ENCODE results near the gene SACM1L. TPM values are rescaled to one million over a fixed set of nuclear protein-coding genes. Genes with fewer than 3 reads are reported as not detected.

The SACM1L gene
- total and polyA plus RNA-seq, 2 donors (not counting 3 experiments of a cell fraction or from before 2014, with no cell fraction given) = 11.9 to 39.9 TPM

GRCh38 chr3:45794660-45795059 lies 105.5 kb downstream of the SACM1L start:
- Histone ChIP-seq H3K27ac (ENCODE audit: insufficient read depth, low read depth, low read length) (no peak overlapping the region), H2AFZ (ENCODE audit: low read depth, low read length) (no peak overlapping the region), H3K27me3 (ENCODE audit: control insufficient read depth in 2 of 2, insufficient read depth in 2 of 2, low read length in 2 of 2) (peaks cover 53 to 64% of the 10 kb centered on the region in 2 experiments), H3K4me2 (ENCODE audit: insufficient read depth, low read length) (no peak overlapping the region), H3K9ac (replicated peaks; ENCODE audit: extremely low read depth, insufficient read depth, low read length) (no peak overlapping the region), H3K79me2 (ENCODE audit: control insufficient read depth, insufficient read depth, low read length) (no peaks in the 10 kb centered on the region), H3K36me3 (ENCODE audit: control insufficient read depth in 2 of 2, extremely low read depth in 1 of 2, insufficient read depth in 2 of 2, low read length in 2 of 2) (no peaks in the 10 kb centered on the region), H4K20me1 (replicated peaks; ENCODE audit: control insufficient read depth, extremely low read depth, insufficient read depth, low read length) (no peaks in the 10 kb centered on the region), H3K4me3 (replicated peaks in 1 of 3; ENCODE audit: insufficient read depth in 1 of 3, low read depth in 1 of 3, low read length in 3 of 3) (no peak overlapping the region), H3K4me1 (ENCODE audit: control insufficient read depth, extremely low read depth, insufficient read depth, low read length) (peaks cover 8% of the 10 kb centered on the region), H3K9me1 (replicated peaks; ENCODE audit: control insufficient read depth, extremely low read depth, insufficient read depth, low read length) (no peaks in the 10 kb centered on the region), H3K9me3 (replicated peaks; ENCODE audit: control insufficient read depth, insufficient read depth, low read length) (no peaks in the 10 kb centered on the region)
- no peak for FAIRE-seq
- no peak for DNase-seq (ENCODE audit: low read depth, low spot score)
- TF ChIP-seq EZH2 (IDR thresholded peaks at IDR 0.05; ENCODE audit: borderline replicate concordance, low read depth, low read length, severe bottlenecking) = no peak
- TF ChIP-seq MYC (IDR thresholded peaks at IDR 0.05; ENCODE audit: low read depth, low read length) = no peak
- no peak for TF ChIP-seq MAX (IDR thresholded peaks at IDR 0.05; ENCODE audit: insufficient read depth, insufficient read length)
- intact Hi-C loops (cut with micrococcal nuclease) (no loop called here), dilution Hi-C loops (cut with MboI; ENCODE audit: extremely low pct_ligation_motif_present, low sequenced_read_pairs) (no loop called here)
- ChIA-PET POLR2A (no interaction called here), CTCF (no interaction called here)
- BruUV-seq (replicated peaks) = no TSS peak

Small RNA genes within 50 kb of the gene (small RNA-seq; reads per million reads assigned to genes)
- not detected for gene RN7SL145P (ENCODE audit: insufficient read depth, insufficient read length, low read depth, low replicate concordance)

Other genes with a start within 250 kb of the SACM1L start
- gene LIMD1, start 94.6 kb upstream of the SACM1L start, total RNA-seq = 33.3 and 39.5 TPM in 2 replicates
- 11.9 and 12.6 TPM in 2 replicates for gene LIMD1, start 94.6 kb upstream of the SACM1L start, polyA plus RNA-seq
- gene SLC6A20, start 107.1 kb downstream of the SACM1L start, total RNA-seq = not detected in 2 replicates
- not detected in 2 replicates for gene SLC6A20, start 107.1 kb downstream of the SACM1L start, polyA plus RNA-seq
- gene LZTFL1, start 152.7 kb downstream of the SACM1L start, total RNA-seq = 15.1 and 18.2 TPM in 2 replicates
- gene LZTFL1, start 152.7 kb downstream of the SACM1L start, polyA plus RNA-seq = 9.7 and 26.1 TPM in 2 replicates
- not detected in 2 replicates for gene CCR9, start 197.1 kb downstream of the SACM1L start, total RNA-seq
- not detected in 2 replicates for gene CCR9, start 197.1 kb downstream of the SACM1L start, polyA plus RNA-seq

Measured in endothelial cell of umbilical vein (primary cell).